LoVo (cell line): ENCODE results near the gene ELF2.
"Not testable (repeated sequence)": the region's sequence is repeated elsewhere in the genome, so short reads cannot be mapped to it uniquely, and the experiment has no call there.

Source experiments
- DNase-seq: peaks from one replicate; pipeline ENCODE4 v3.0.0-alpha.2; 2016; ENCODE audit warnings: low spot score

The ELF2 gene

GRCh38 chr4:139177049-139177868 lies at the start of gene ELF2:
TSS of gene ELF2 (minus strand) at chr4:139177218. CDS start at chr4:139137701, 39,517 bp downstream.
- peak; percentile 89 for DNase-seq

GRCh38 chr4:139223682-139224317 lies 46.8 kb upstream of the ELF2 start:
- no peak for DNase-seq

GRCh38 chr4:139222215-139222614 lies 45.2 kb upstream of the ELF2 start:
- DNase-seq: no peak

- no peak for DNase-seq
These were observed 44.7 kb upstream of the ELF2 start for GRCh38 chr4:139221687-139222086.

GRCh38 chr4:139219450-139220055 lies 42.5 kb upstream of the ELF2 start:
- no peak for DNase-seq

- no peak for DNase-seq
These were observed 37.1 kb upstream of the ELF2 start for GRCh38 chr4:139214039-139214534.

GRCh38 chr4:139213633-139214032 lies 36.6 kb upstream of the ELF2 start:
- not testable (repeated sequence) for DNase-seq

GRCh38 chr4:139212900-139213299 lies 35.9 kb upstream of the ELF2 start:
- DNase-seq: no peak

- no peak for DNase-seq
These were observed 33.5 kb upstream of the ELF2 start for GRCh38 chr4:139210486-139210885.

- no peak for DNase-seq
These were observed 32.5 kb upstream of the ELF2 start for GRCh38 chr4:139209470-139210063.

- no peak for DNase-seq
These were observed 31.5 kb upstream of the ELF2 start for GRCh38 chr4:139208404-139208945.

- DNase-seq: no peak
These were observed 30.9 kb upstream of the ELF2 start for GRCh38 chr4:139207873-139208403.

GRCh38 chr4:139207247-139207646 lies 30.2 kb upstream of the ELF2 start:
- DNase-seq: no peak

GRCh38 chr4:139202991-139203390 lies 26.0 kb upstream of the ELF2 start:
- DNase-seq: no peak

- no peak for DNase-seq
These were observed 23.5 kb upstream of the ELF2 start for GRCh38 chr4:139200506-139200905.

GRCh38 chr4:139200102-139200501 lies 23.1 kb upstream of the ELF2 start:
- DNase-seq: no peak

GRCh38 chr4:139197214-139197613 lies 20.2 kb upstream of the ELF2 start:
- DNase-seq: not testable (repeated sequence)

- no peak for DNase-seq
These were observed 19.4 kb upstream of the ELF2 start for GRCh38 chr4:139196462-139196861.

GRCh38 chr4:139191373-139191772 lies 14.4 kb upstream of the ELF2 start:
- no peak for DNase-seq

- DNase-seq: no peak
These were observed 13.0 kb upstream of the ELF2 start for GRCh38 chr4:139189972-139190371.

GRCh38 chr4:139189417-139189749 lies 12.4 kb upstream of the ELF2 start:
- no peak for DNase-seq
